ENCODE measurements around the gene ROPN1.

The ROPN1 gene

GRCh38 chr3:123947482-123947881 lies 44.4 kb downstream of the ROPN1 start:
- no peak for DNase-seq

- no peak for DNase-seq
Observed at GRCh38 chr3:123941542-123941941, 50.4 kb downstream of the ROPN1 start.

GRCh38 chr3:123941121-123941520 lies 50.8 kb downstream of the ROPN1 start:
- DNase-seq = no peak

GRCh38 chr3:123939706-123940105 lies 52.2 kb downstream of the ROPN1 start:
- DNase-seq = no peak

- DNase-seq = no peak
Observed at GRCh38 chr3:123936400-123936799, 55.5 kb downstream of the ROPN1 start.

GRCh38 chr3:123935830-123936229 lies 56.1 kb downstream of the ROPN1 start:
- no peak for DNase-seq

GRCh38 chr3:123934250-123934649 lies 57.7 kb downstream of the ROPN1 start:
- DNase-seq = no peak

GRCh38 chr3:123930445-123930844 lies 61.5 kb downstream of the ROPN1 start:
- DNase-seq = no peak

GRCh38 chr3:123929325-123929724 lies 62.6 kb downstream of the ROPN1 start:
- DNase-seq = no peak

GRCh38 chr3:123926396-123926795 lies 65.5 kb downstream of the ROPN1 start:
- no peak for DNase-seq

GRCh38 chr3:123920868-123921267 lies 71.1 kb downstream of the ROPN1 start:
- no peak for DNase-seq

GRCh38 chr3:123920383-123920782 lies 71.5 kb downstream of the ROPN1 start:
- DNase-seq = no peak

GRCh38 chr3:123919353-123919752 lies 72.6 kb downstream of the ROPN1 start:
- DNase-seq = no peak

All from inflammatory macrophage treated with lipopolysaccharide for 4 hours (primary cell).